GM18507 (cell line): ENCODE results near the gene SLC6A9.

Source experiments
- DNase-seq: peaks from one replicate; pipeline ENCODE4 v3.0.0; 2011; ENCODE audit warnings: low read depth; ENCODE audit not compliant: insufficient read length; ENCODE audit errors: extremely low spot score
- FAIRE-seq: peaks from 2 replicates; lab custom pipeline; 2011; peaks lifted over from hg19 to GRCh38; lab: Jason Lieb, UNC

Gene SLC6A9

DNA sequence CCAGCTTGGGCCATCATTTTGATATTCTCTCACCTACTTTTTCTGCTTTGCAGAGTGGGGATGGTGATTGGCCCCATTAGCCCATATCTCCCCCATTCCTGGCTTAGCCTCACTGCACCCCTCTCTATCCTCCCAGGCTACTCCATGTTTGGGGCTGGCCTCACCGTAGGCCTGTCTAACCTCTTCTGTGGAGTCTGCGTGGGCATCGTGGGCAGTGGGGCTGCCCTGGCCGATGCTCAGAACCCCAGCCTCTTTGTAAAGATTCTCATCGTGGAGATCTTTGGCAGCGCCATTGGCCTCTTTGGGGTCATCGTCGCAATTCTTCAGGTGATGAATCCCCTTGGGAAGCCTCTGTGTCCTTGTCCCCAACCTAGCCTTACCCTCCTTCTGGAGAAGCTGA lies 54.4 kb downstream of the SLC6A9 start:
- FAIRE-seq (no peak), DNase-seq (no peak)

DNA sequence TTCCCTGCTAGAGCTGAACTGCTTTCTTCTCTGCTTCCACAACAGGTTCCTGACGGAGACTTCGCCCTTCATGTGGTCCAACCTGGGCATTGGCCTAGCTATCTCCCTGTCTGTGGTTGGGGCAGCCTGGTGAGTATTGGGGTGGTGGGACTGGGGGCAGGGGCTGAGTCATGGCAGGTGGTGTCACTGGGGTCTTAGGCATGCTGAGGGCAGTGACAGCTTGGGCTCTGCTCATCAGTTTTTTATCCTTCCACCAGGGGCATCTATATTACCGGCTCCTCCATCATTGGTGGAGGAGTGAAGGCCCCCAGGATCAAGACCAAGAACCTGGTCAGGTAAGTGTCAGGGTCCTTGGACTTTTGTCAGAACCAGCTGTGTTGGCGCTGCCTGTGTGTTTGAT lies 55.2 kb downstream of the SLC6A9 start:
- FAIRE-seq: no peak
- no peak for DNase-seq

DNA sequence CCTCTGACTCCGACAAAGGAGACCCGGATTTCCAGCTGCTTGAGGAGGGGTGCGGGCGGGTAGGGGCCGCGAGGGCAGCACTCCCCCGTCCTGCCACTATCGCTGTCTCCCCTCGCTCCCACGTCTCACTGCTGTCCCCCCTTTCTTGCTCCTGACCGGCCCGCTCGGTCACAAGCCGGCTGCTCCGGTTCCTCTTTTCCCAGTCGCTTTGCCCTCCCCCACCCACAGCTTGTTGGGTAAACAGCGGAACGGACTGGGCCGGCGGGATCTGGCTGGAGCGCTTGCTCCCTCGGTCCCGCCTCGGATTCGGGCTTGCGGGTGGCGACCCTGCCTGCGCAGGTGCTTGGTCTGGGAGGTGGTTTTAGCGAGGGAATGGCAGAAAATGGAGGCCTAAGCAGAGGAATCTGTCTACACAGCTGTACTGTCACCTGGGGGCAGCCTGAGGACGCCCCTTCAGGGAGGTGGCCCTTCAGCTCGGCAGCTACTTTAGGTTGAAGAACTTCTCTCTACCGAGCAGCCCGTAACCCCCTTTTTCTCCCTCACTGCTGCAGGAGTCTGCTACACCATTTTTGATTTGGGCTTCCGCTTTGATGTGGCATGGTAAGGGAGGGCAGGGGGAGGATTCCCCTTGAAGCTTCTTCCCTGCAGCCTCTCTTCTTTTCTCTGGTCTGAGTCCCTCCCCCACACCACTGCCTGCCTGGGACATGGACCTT lies 55.9 kb downstream of the SLC6A9 start:
- FAIRE-seq: peak; percentile 47
- no peak for DNase-seq

GRCh38 chr1:43974443-43975248 lies 56.6 kb downstream of the SLC6A9 start, which contains the start of gene ATP6V0B:
ATP6V0B (plus strand) TSS chr1:43974960; CDS start chr1:43975041, 81 bp downstream.
- peak; percentile 89 for DNase-seq
- peak; percentile 93 for FAIRE-seq

DNA sequence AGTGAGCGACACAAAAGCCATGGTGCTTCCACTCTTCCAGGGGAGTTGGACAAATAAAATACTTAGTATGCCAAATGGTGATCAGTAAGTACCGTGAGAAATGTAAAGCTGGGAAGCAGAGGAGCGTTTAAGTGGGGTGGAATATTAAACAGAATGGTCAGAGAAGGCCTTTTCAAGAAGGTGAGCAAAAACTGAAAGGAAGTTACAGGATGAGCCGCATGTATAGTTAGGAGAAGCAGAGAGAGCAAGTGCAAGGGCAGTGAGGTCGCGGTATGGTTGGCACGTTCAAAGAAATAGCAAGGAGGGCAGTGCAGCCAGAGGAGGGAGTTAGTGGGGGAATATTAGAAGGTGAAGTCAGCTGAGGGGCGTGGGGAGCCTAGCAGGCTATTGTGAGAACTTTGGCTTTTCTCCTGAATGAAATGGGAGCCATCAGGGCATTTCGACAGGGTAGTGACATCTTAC lies 57.2 kb downstream of the SLC6A9 start:
- DNase-seq (no peak), FAIRE-seq (no peak)

DNA sequence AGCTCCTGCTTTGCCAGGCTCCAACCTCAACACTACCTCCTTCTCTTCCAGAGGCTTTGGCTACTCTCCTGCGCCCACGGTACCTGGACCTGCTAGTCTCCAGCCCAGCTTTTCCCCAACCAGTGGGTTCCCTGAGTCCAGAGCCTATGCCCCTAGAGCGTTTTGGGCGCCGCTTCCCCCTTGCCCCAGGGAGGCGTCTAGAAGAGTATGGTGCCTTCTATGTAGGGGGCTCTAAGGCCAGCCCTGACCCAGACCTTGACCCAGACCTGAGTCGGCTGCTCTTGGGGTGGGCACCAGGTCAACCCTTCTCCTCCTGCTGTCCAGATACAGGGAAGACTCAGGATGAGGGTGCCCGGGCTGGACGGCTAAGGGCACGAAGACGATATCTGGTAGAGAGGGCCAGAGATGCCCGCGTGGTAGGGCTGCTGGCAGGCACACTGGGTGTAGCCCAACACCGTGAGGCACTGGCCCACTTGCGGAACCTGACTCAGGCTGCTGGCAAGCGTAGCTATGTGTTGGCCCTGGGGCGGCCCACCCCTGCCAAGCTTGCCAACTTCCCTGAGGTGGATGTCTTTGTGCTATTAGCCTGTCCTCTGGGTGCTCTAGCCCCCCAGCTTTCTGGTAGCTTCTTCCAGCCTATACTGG lies 59.8 kb downstream of the SLC6A9 start:
- FAIRE-seq (no peak), DNase-seq (no peak)

DNA sequence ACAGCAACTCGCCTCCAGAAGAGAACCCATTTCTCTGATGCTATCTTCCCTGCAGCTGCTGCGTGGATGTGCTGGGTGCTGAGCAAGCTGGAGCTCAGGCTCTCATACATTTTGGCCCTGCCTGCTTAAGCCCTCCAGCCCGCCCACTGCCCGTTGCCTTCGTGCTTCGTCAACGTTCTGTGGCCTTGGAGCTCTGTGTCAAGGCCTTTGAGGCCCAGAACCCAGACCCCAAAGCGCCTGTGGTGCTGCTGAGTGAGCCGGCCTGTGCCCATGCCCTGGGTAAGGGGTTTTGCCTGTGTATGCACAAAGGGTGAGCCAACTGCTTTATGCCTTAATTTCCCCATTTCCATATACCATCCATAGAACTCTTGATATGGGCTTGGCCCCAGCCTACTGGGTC lies 60.4 kb downstream of the SLC6A9 start:
- DNase-seq: no peak
- no peak for FAIRE-seq

GRCh38 chr1:43970502-43970901 lies 60.8 kb downstream of the SLC6A9 start:
- FAIRE-seq: no peak
- DNase-seq: no peak

- peak; percentile 99 for FAIRE-seq
- DNase-seq: peak; percentile 96
These were observed 61.4 kb downstream of the SLC6A9 start, which contains the start of gene DPH2 for GRCh38 chr1:43969746-43970466. DPH2 (plus strand) TSS chr1:43970010; CDS start chr1:43970176, 166 bp downstream.

GRCh38 chr1:43969416-43969745 lies 61.9 kb downstream of the SLC6A9 start:
- FAIRE-seq (no peak), DNase-seq (no peak)

GRCh38 chr1:43968348-43968948 lies 62.8 kb downstream of the SLC6A9 start:
- no peak for DNase-seq

GRCh38 chr1:43965316-43965715 lies 65.9 kb downstream of the SLC6A9 start:
- DNase-seq (no peak), FAIRE-seq (no peak)

More at GRCh38 chr1:43968348-43968948, 62.8 kb downstream of the SLC6A9 start:
- no peak for FAIRE-seq

DNA sequence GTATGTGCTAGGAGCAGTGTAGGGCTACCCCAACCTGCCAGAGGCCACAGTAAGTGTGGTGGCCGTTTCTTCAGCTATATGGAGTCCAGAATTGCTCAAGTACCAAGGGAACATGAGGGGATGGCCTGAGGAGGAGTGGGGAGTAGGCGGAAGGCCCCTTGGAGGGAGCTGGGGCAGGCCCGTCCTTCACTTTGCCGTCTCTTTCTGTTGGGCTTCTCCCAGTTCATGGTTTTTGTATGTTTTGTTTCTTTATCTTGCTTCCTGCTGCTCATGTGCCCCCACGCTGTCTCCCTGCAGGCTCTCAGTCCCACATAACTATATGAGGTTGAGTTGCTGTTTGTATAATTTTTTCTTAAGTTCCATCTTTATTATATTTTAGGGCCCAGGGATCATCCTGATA lies 67.4 kb downstream of the SLC6A9 start:
- no peak for DNase-seq
- FAIRE-seq: no peak

GRCh38 chr1:43963006-43963405 lies 68.3 kb downstream of the SLC6A9 start:
- no peak for DNase-seq

GRCh38 chr1:43962324-43962723 lies 68.9 kb downstream of the SLC6A9 start:
- DNase-seq (no peak), FAIRE-seq (no peak)

More at GRCh38 chr1:43963006-43963405, 68.3 kb downstream of the SLC6A9 start:
- FAIRE-seq: no peak

GRCh38 chr1:43961692-43962091 lies 69.6 kb downstream of the SLC6A9 start:
- DNase-seq (no peak), FAIRE-seq (no peak)

- FAIRE-seq (no peak), DNase-seq (no peak)
These were observed 70.5 kb downstream of the SLC6A9 start for GRCh38 chr1:43960798-43961197.

DNA sequence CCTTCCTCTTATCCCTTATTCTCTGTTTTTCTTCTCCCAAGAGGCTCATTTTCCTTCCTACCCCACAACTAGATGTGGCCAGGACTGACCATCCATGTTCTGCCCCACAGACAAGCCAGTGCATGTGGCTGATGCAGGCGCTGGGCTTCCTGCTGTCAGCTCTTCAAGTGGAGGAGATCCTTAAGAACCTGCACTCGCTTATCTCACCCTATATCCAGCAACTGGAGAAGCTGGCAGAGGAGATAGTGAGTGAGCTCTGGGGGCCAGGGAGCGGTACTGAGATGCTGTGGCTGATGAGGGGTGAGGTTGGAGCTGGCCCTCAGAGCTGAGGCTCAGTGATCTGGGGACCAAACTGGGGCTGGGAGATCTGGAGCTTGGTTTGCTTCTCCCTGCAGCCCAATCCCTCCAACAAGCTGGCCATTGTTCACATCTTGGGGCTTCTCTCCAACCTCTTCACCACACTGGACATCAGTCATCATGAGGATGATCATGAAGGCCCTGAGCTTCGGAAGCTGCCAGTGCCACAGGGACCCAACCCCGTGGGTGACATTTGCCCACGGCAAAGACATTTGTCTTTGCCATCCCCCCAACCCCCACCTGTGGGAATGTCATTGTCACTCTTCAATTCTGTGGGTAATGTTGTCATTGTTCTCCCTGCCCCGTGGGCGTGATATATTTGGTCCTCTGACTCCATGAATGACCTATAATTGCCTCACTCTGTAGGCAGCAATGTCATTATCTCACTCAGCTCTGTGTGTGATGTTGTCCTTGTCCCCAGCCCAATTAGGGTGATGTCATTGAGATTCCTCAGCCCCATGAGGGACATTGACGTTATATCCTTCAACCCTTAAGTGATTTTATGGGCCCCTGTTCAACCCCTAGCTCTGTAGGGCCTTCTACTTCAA lies 72.7 kb downstream of the SLC6A9 start:
- no peak for FAIRE-seq

More for the DNA sequence above, 72.7 kb downstream of the SLC6A9 start:
- DNase-seq: no peak
